Naive thymus-derived CD4-positive, alpha-beta T cell (primary cell): ENCODE results near the gene TUBA4A. TPM values are rescaled to one million over a fixed set of nuclear protein-coding genes. Genes with fewer than 3 reads are reported as not detected.

ENCODE experiments used
- ATAC-seq: fragments of 150-1000 bp; cut with Tn5 transposase; 2 replicates; pipeline ENCODE4 v1.10.0; 2021; ENCODE audit warnings: mild to moderate bottlenecking, moderate library complexity
- CTCF ChIA-PET: fragments of 350-600 bp; sonication (Branson Sonifier 250); formaldehyde crosslinking; loops from one replicate; lab custom pipeline; 2021; ENCODE audit warnings: antibody characterized with exemption; lab: Charles Lee
- POLR2A ChIA-PET: fragments of 350-600 bp; sonication (Branson Sonifier 250); formaldehyde crosslinking; loops from one replicate; lab custom pipeline; 2021; ENCODE audit warnings: antibody characterized with exemption, inconsistent platforms; lab: Charles Lee
- DNase-seq, 9 donors: peaks; one replicate each; pipeline versions ENCODE4 v3.0.0 to v3.0.0-alpha.2; 2020 to 2022; ENCODE audit warnings: mixed read lengths in 1 of 9
- H3K27ac ChIP-seq: one replicate; pipeline ENCODE4 v1.7.0; 2013; ENCODE audit warnings: mild to moderate bottlenecking, low read depth, low read length, moderate library complexity
- H3K27me3 ChIP-seq, 2 donors: one replicate each; pipeline ENCODE4 v1.7.0; 2013; ENCODE audit warnings: low read length in 2 of 2, mild to moderate bottlenecking in 2 of 2, moderate library complexity in 2 of 2; ENCODE audit not compliant: control insufficient read depth in 2 of 2, insufficient read depth in 2 of 2
- H3K36me3 ChIP-seq, 3 experiments: 1 replicate in 2 of 3; 2 replicates in 1 of 3; pipeline ENCODE4 v1.7.0; 2013; ENCODE audit warnings: low read length in 3 of 3, mild to moderate bottlenecking in 3 of 3, moderate library complexity in 1 of 3; ENCODE audit not compliant: insufficient read depth in 3 of 3, control insufficient read depth in 2 of 3
- H3K4me1 ChIP-seq, 2 donors: one replicate each; pipeline ENCODE4 v1.7.0; 2013; ENCODE audit warnings: low read length in 2 of 2, mild to moderate bottlenecking in 2 of 2, moderate library complexity in 1 of 2; ENCODE audit not compliant: control insufficient read depth in 2 of 2, insufficient read depth in 2 of 2
- H3K4me3 ChIP-seq: 2 replicates; pipeline ENCODE4 v1.7.0; 2013; ENCODE audit warnings: mild to moderate bottlenecking, low read length
- H3K9me3 ChIP-seq, 3 experiments: 1 replicate in 2 of 3; 2 replicates in 1 of 3; pipeline ENCODE4 v1.7.0; 2013; ENCODE audit warnings: low read length in 3 of 3; ENCODE audit not compliant: control insufficient read depth in 2 of 3
- H3K27ac Mint-ChIP-seq, 9 donors: one replicate each; pipeline ENCODE4 v1.8.0; 2020 to 2022; ENCODE audit warnings: mixed read lengths in 9 of 9, mild to moderate bottlenecking in 8 of 9, moderate library complexity in 5 of 9, inconsistent platforms in 2 of 9
- H3K27me3 Mint-ChIP-seq, 5 donors: one replicate each; pipeline ENCODE4 v1.8.0; 2021 to 2022; ENCODE audit warnings: mixed read lengths in 5 of 5, mild to moderate bottlenecking in 1 of 5
- H3K36me3 Mint-ChIP-seq, 5 donors: one replicate each; pipeline ENCODE4 v1.8.0; 2020 to 2022; ENCODE audit warnings: mixed read lengths in 5 of 5, mild to moderate bottlenecking in 3 of 5, inconsistent platforms in 1 of 5
- H3K4me1 Mint-ChIP-seq, 7 donors: one replicate each; pipeline ENCODE4 v1.8.0; 2020 to 2022; ENCODE audit warnings: mixed read lengths in 7 of 7, mild to moderate bottlenecking in 3 of 7, inconsistent platforms in 1 of 7
- H3K4me3 Mint-ChIP-seq, 10 donors: one replicate each; pipeline ENCODE4 v1.8.0; 2020 to 2022; ENCODE audit warnings: mild to moderate bottlenecking in 10 of 10, mixed read lengths in 10 of 10, moderate library complexity in 6 of 10, inconsistent platforms in 2 of 10
- H3K9me3 Mint-ChIP-seq, 11 donors: one replicate each; pipeline ENCODE4 v1.8.0; 2020 to 2022; ENCODE audit warnings: mixed read lengths in 11 of 11, mild to moderate bottlenecking in 4 of 11, inconsistent platforms in 1 of 11, moderate library complexity in 1 of 11
- intact Hi-C, 2 donors: fragments of 100-400 bp; cut with micrococcal nuclease; formaldehyde crosslinking; loops; one replicate each; pipeline ENCODE4 v1.15.1; 2023
- polyA plus RNA-seq, 2 donors: library from polyadenylated mRNA; unstranded; fragments of 300-500 nt; fragmentation: Illumina TruSeq; gene quantifications; one replicate each; pipeline ENCODE4 v1.2.3, GENCODE V29; 2021
- total RNA-seq, 6 experiments: library from RNA in 5 of 6; stranded (reverse) in 5 of 6; gene quantifications; 1 replicate in 5 of 6; 2 replicates in 1 of 6; pipeline ENCODE4 v1.2.3 and lab custom pipeline; 2021 to 2026

TUBA4A gene
- total and polyA plus RNA-seq, 7 experiments from 2014 or later: 82.9 to 336 (median 183) TPM

DNA sequence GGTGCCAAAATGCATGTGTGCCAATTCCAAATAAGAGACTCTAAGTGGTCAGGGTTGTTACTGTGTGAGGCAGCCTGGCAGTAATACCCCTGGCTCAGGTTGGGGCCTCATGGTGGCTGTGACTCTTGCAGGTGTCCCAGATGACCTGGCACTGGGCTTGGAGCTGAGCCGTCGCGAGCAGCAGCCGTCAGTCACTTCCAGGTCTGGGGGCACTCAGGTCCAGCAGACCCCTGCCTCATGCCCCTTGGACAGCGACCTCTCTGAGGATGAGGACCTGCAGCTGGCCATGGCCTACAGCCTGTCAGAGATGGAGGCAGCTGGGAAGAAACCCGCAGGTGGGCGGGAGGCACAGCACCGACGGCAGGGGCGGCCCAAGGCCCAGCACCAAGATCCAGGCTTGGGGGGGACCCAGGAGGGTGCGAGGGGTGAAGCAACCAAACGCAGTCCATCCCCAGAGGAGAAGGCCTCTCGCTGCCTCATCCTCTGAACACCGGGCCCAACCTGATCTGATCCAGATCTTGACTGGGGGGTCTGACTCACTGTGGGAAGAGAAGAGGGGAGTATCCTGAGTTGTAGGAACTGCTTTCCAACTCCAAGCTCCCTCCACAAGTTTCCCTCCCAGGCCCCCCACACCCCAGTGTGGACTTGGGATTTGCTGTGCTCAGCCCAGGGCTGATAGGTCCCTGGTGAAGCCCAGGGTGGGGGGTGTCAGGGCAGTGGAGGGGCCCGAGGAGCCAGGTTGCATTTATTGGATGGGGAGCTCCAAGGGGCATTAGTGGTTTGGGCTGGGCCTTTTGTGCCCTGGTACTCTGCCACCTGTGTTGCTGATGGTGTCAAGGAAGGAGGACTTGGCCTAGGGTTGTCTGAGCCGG is 31.0 kb upstream of the TUBA4A start:
- ATAC-seq: no peak
- ChIA-PET CTCF (interaction anchor here (12.9 kb wide), 1 partner anchor 11 kb away, joined by 194 read pairs; no protein-coding TSS in a partner anchor), POLR2A (interaction anchor here (1.1 to 1.9 kb wide), 2 partner anchors 46 to 108 kb away, joined by 4 to 6 read pairs; partner anchors contain the start of gene CNPPD1)
- no peak overlapping the region for H3K4me3 Mint-ChIP-seq
- H3K36me3 ChIP-seq: peaks cover 11 to 64% (median 28%) of the 10 kb centered on the region in 3 experiments
- no peak overlapping the region for H3K4me3 ChIP-seq
- peaks cover 0 to 30% (median 10%) of the 10 kb centered on the region in 5 donors for H3K36me3 Mint-ChIP-seq
- intact Hi-C loops: no loop called here
- no peaks in the 10 kb centered on the region for H3K9me3 ChIP-seq
- H3K27ac Mint-ChIP-seq: peak overlapping the region in 3 of 9 donors; percentile 14 to 46 (median 16)
- peaks cover 10 to 16% of the 10 kb centered on the region in 2 donors for H3K4me1 ChIP-seq
- H3K4me1 Mint-ChIP-seq: peaks cover 14 to 36% (median 29%) of the 10 kb centered on the region in 7 donors
- no peak for DNase-seq
- no peaks in the 10 kb centered on the region for H3K9me3 Mint-ChIP-seq
- peak overlapping the region; percentile 46 for H3K27ac ChIP-seq
- no peaks in the 10 kb centered on the region for H3K27me3 ChIP-seq
- no peaks in the 10 kb centered on the region for H3K27me3 Mint-ChIP-seq

DNA sequence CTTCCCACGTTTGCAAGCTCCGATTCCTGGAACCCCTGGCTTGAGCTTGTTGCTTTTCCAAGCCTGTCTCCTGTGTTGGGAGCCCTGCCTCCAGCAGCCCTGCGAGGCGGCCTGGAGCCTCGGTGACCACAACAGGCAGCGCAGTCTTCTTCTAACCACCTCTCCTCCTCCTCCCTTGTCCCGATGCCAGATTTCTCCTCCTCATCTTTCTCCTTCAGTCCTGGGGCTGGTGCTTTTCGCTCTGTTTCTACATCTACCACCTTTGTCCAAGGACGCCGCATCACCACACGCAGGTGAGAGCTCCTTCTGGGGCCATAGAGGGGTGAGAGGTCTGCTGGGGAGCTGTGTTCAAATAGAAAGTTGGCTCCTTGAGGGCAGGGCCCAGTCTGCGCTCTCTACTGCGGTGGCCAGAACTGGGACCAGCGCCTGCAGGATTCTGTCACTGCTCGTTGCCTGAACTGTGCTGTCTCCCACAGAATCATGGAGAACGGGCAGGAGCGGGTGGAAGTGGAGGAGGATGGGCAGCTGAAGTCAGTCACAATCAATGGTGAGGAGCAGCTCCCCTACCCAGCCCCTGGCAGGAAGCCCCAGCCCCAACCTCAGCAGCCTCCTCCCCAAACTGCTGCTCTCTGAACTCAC is 29.3 kb upstream of the TUBA4A start:
- DNase-seq (no peak), ATAC-seq (no peak)
- peak overlapping the region; percentile 24 for H3K27ac ChIP-seq
- no peaks in the 10 kb centered on the region for H3K27me3 ChIP-seq
- H3K4me3 ChIP-seq: no peak overlapping the region
- peak overlapping the region in 1 of 10 donors; percentile 59 for H3K4me3 Mint-ChIP-seq
- no peaks in the 10 kb centered on the region for H3K9me3 Mint-ChIP-seq
- peak overlapping the region in 7 of 9 donors; percentile 28 to 100 (median 82) for H3K27ac Mint-ChIP-seq
- H3K4me1 ChIP-seq: peaks cover 18 to 25% of the 10 kb centered on the region in 2 donors
- peaks cover 24 to 50% (median 41%) of the 10 kb centered on the region in 7 donors for H3K4me1 Mint-ChIP-seq
- no peaks in the 10 kb centered on the region for H3K27me3 Mint-ChIP-seq
- CTCF ChIA-PET: interaction anchor here (12.9 kb wide), 1 partner anchor 13 kb away, joined by 194 read pairs; no protein-coding TSS in a partner anchor
- POLR2A ChIA-PET: interaction anchor here (0.8 to 8.2 kb wide), 5 partner anchors 12 to 110 kb away, joined by 6 to 214 read pairs (median 9); partner anchors contain the start of genes ANKZF1, ATG9A, TUBA4A and TUBA4B
- H3K36me3 ChIP-seq: peaks cover 11 to 64% (median 28%) of the 10 kb centered on the region in 3 experiments
- intact Hi-C loops: no loop called here
- peaks cover 0 to 30% (median 10%) of the 10 kb centered on the region in 5 donors for H3K36me3 Mint-ChIP-seq
- H3K9me3 ChIP-seq: no peaks in the 10 kb centered on the region

DNA sequence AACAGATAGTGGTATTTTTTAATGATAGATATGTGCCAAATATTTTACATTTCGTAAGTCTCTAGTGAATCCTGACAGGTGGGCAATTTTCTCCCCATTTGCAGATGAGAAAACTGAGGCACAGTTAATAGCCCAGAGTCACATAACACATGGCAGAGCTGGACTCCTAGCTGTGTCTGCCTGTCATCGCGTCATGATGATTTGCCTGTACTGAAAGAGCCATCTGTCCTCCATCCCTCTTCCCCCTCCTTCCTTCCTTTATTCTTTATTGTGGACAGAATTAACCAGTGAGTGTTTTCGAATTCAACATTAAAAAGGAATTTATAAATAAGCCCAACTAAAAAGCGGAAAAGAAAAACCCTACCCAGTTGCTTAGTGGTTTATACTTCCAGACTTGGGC is 28.7 kb upstream of the TUBA4A start:
- Histone ChIP-seq H3K27me3 (no peaks in the 10 kb centered on the region), H3K9me3 (no peaks in the 10 kb centered on the region), H3K4me1 (peaks cover 22 to 32% of the 10 kb centered on the region in 2 donors), H3K27ac (peak overlapping the region; percentile 24), H3K4me3 (no peak overlapping the region), H3K36me3 (peaks cover 11 to 64% (median 28%) of the 10 kb centered on the region in 3 experiments)
- ATAC-seq (no peak), DNase-seq (no peak)
- CTCF ChIA-PET: interaction anchor here (12.9 kb wide), 1 partner anchor 14 kb away, joined by 194 read pairs; no protein-coding TSS in a partner anchor
- no peak overlapping the region for H3K4me3 Mint-ChIP-seq
- peaks cover 29 to 54% (median 48%) of the 10 kb centered on the region in 7 donors for H3K4me1 Mint-ChIP-seq
- H3K27me3 Mint-ChIP-seq: no peaks in the 10 kb centered on the region
- H3K36me3 Mint-ChIP-seq: peaks cover 0 to 30% (median 10%) of the 10 kb centered on the region in 5 donors
- no peaks in the 10 kb centered on the region for H3K9me3 Mint-ChIP-seq
- POLR2A ChIA-PET: interaction anchor here (0.8 to 8.2 kb wide), 6 partner anchors 12 to 109 kb away, joined by 3 to 214 read pairs (median 8); partner anchors contain the start of genes ANKZF1, ATG9A, CNPPD1 and GLB1L
- H3K27ac Mint-ChIP-seq: peak overlapping the region in 5 of 9 donors; percentile 51 to 100 (median 84)
- intact Hi-C loops: no loop called here

DNA sequence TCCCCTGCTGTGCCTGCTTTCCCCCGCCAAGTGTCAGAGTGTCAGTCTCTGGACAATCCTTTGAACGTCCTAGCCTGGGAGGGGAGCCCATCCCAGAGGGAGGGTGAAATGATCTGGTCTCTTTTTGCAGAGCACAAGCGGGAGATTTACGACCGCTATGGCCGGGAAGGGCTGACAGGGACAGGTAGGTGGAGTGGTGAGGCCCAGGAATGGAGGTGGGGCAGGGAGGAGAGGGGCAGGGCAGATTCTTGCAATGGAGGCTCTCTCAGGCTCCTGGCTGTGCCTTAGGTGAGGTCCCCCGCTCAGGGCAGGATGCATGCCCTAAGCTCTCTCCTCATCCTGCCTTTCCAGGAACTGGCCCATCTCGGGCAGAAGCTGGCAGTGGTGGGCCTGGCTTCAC is 27.9 kb upstream of the TUBA4A start:
- Histone ChIP-seq H3K36me3 (peaks cover 11 to 61% (median 28%) of the 10 kb centered on the region in 3 experiments), H3K27ac (peak overlapping the region; percentile 98), H3K9me3 (no peaks in the 10 kb centered on the region), H3K4me3 (no peak overlapping the region), H3K27me3 (no peaks in the 10 kb centered on the region), H3K4me1 (peaks cover 22 to 33% of the 10 kb centered on the region in 2 donors)
- Mint-ChIP-seq H3K36me3 (peaks cover 0 to 30% (median 10%) of the 10 kb centered on the region in 5 donors), H3K27ac (peak overlapping the region in 6 of 9 donors; percentile 98 to 100 (median 100)), H3K27me3 (no peaks in the 10 kb centered on the region), H3K9me3 (no peaks in the 10 kb centered on the region), H3K4me3 (peak overlapping the region in 2 of 10 donors; percentile 14 to 96), H3K4me1 (peaks cover 32 to 59% (median 53%) of the 10 kb centered on the region in 7 donors)
- ChIA-PET POLR2A (interaction anchor here (0.8 to 8.2 kb wide), 6 partner anchors 9 to 105 kb away, joined by 3 to 214 read pairs (median 7); partner anchors contain the start of genes ANKZF1, ATG9A, CNPPD1 and GLB1L), CTCF (interaction anchor here (1.1 to 12.9 kb wide), 2 partner anchors 14 to 80 kb away, joined by 3 to 194 read pairs; no protein-coding TSS in a partner anchor)
- ATAC-seq: no peak
- intact Hi-C loops: no loop called here
- no peak for DNase-seq

DNA sequence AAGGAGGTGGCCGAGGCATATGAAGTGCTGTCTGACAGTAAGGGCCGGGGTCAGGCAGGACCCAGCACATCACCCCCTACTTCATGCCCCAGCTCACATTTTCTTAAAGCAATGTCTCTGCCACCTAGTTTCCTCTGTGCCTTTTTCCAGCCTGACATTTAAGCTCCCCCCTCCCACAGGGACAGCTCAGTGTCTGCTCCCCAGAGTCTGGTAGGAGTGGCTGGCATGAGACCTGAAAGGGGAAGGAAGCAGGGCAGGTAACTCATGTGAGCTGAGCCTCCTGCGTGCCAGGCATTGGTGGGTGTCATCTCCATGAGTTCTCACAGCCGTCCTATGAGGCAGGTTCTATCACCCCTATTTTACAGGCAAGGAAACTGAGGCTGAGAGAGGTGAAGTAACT is 26.9 kb upstream of the TUBA4A start:
- Mint-ChIP-seq H3K9me3 (no peaks in the 10 kb centered on the region), H3K4me1 (peaks cover 32 to 59% (median 53%) of the 10 kb centered on the region in 7 donors), H3K27me3 (no peaks in the 10 kb centered on the region), H3K27ac (peak overlapping the region; percentile 97 to 100 (median 99)), H3K4me3 (peak overlapping the region; percentile 42 to 98 (median 97)), H3K36me3 (peaks cover 0 to 30% (median 8%) of the 10 kb centered on the region in 5 donors)
- peaks cover 22 to 33% of the 10 kb centered on the region in 2 donors for H3K4me1 ChIP-seq
- DNase-seq (no peak), ATAC-seq (no peak)
- POLR2A ChIA-PET: interaction anchor here (0.6 to 8.2 kb wide), 8 partner anchors 10 to 105 kb away, joined by 3 to 214 read pairs (median 13); partner anchors contain the start of genes ANKZF1, ATG9A, CNPPD1 and GLB1L
- intact Hi-C loops: no loop called here
- no peaks in the 10 kb centered on the region for H3K9me3 ChIP-seq
- H3K27me3 ChIP-seq: no peaks in the 10 kb centered on the region
- H3K36me3 ChIP-seq: peaks cover 11 to 53% (median 28%) of the 10 kb centered on the region in 3 experiments
- CTCF ChIA-PET: interaction anchor here (0.9 to 12.9 kb wide), 4 partner anchors 15 to 79 kb away, joined by 3 to 194 read pairs (median 3); partner anchors contain the start of genes GLB1L and STK16
- H3K27ac ChIP-seq: peak overlapping the region; percentile 98
- no peak overlapping the region for H3K4me3 ChIP-seq
